ENCODE measurements around the gene ABCA2.

- TF ChIP-seq EZH2phosphoT487 (conservative IDR thresholded peaks at IDR 0.05; ENCODE audit: low read length) (no peak), CTCF (IDR thresholded peaks at IDR 0.05; ENCODE audit: insufficient read depth, low read length, poor library complexity, severe bottlenecking) (no peak)
Measured at GRCh38 chr9:137035937-137036336, 7.9 kb upstream of the ABCA2 start.
